K562 (cell line): ENCODE results near the gene ACTN3. TPM values are rescaled to one million over a fixed set of nuclear protein-coding genes. Genes with fewer than 3 reads are reported as not detected.
A peak's percentile ranks its signal among the peaks of the same experiment; 100 is the strongest.

ENCODE experiments used
- CBX3 ChIP-seq, 2 experiments: IDR thresholded peaks; 1 replicate in 1 of 2; 2 replicates in 1 of 2; pipeline ENCODE4 v1.6.1; 2012; ENCODE audit warnings: inconsistent platforms in 2 of 2, low read length in 2 of 2, borderline replicate concordance in 1 of 2, control low read depth in 1 of 2
- E2F1 ChIP-seq: sonication (generic); formaldehyde crosslinking; IDR thresholded peaks from 2 replicates; pipeline ENCODE4 v1.8.1; 2023; ENCODE audit warnings: mild to moderate bottlenecking, missing genetic modification reagents, moderate library complexity
- FOXJ3 ChIP-seq: sonication (generic); formaldehyde crosslinking; IDR thresholded peaks from 2 replicates; pipeline ENCODE4 v1.4.0; 2020; ENCODE audit warnings: mild to moderate bottlenecking, missing genetic modification reagents
- NFATC3 ChIP-seq: fragments of 450-650 bp; IDR thresholded peaks from 2 replicates; pipeline ENCODE4 v1.6.1; 2017; ENCODE audit warnings: mild to moderate bottlenecking
- PKNOX1 ChIP-seq: fragments of 450-650 bp; IDR thresholded peaks from 2 replicates; pipeline ENCODE4 v1.6.1; 2016
- SIN3B ChIP-seq: fragments of 450-650 bp; IDR thresholded peaks from 2 replicates; pipeline ENCODE4 v1.6.1; 2017; ENCODE audit warnings: low read depth, mild to moderate bottlenecking, moderate library complexity
- SMC3 ChIP-seq: conservative IDR thresholded peaks from 2 replicates; pipeline ENCODE4 v1.6.1; 2011; ENCODE audit warnings: low read depth, low read length, improper control_type of control experiment; ENCODE audit not compliant: insufficient read depth
- STAG1 ChIP-seq: sonication (generic); formaldehyde crosslinking; IDR thresholded peaks from 2 replicates; pipeline ENCODE4 v1.5.0; 2020; ENCODE audit warnings: missing genetic modification reagents, borderline replicate concordance
- TGIF2 ChIP-seq: sonication (generic); formaldehyde crosslinking; IDR thresholded peaks from 2 replicates; pipeline ENCODE4 v1.8.1; 2022; ENCODE audit warnings: mild to moderate bottlenecking, missing genetic modification reagents, moderate library complexity
- ZBTB7A ChIP-seq: IDR thresholded peaks from 2 replicates; pipeline ENCODE4 v1.6.1; 2011; ENCODE audit warnings: low read depth, mild to moderate bottlenecking, low read length, moderate library complexity, borderline replicate concordance; ENCODE audit not compliant: control insufficient read depth
- polyA plus RNA-seq, 8 experiments: library from polyadenylated mRNA; depleted of rRNA in 4 of 8; stranded (reverse) in 5 of 8; unstranded in 3 of 8; fragments of >200 nt; fragmentation: Nextera tagmentation in 2 of 8; fragmentation: Illumina TruSeq in 1 of 8; extraction: Ambion mirVana in 2 of 8; extraction: Trizol in 1 of 8; gene quantifications; 2 replicates each; pipeline versions ENCODE4 v1.2.1 to v1.2.3, GENCODE V29; 2011 to 2014; ENCODE audit warnings: inconsistent platforms in 1 of 8, missing spikeins in 1 of 8
- total RNA-seq, 7 experiments: library from RNA; depleted of rRNA in 6 of 7; stranded (reverse); fragments of >200 nt in 6 of 7; fragmentation: Illumina TruSeq in 2 of 7; extraction: Trizol in 2 of 7; gene quantifications; 2 replicates each; pipeline versions ENCODE4 v1.2.1 to v1.2.3, GENCODE V29; 2011 to 2021; ENCODE audit warnings: low replicate concordance in 1 of 7
- TF ChIP-seq, protein P1 (sequence below): fragments of 250-450 bp; sonication (Bioruptor Pico); IDR thresholded peaks from 2 replicates; pipeline ENCODE4 v1.4.0; 2020; ENCODE audit warnings: mild to moderate bottlenecking, moderate library complexity
- TF ChIP-seq, protein P2 (sequence below): sonication (generic); formaldehyde crosslinking; IDR thresholded peaks from 2 replicates; pipeline ENCODE4 v1.8.0; 2022; ENCODE audit warnings: missing genetic modification reagents, mild to moderate bottlenecking, borderline replicate concordance
- TF ChIP-seq, protein P3 (sequence below): sonication (generic); formaldehyde crosslinking; IDR thresholded peaks from 2 replicates; pipeline ENCODE4 v1.8.1; 2023; ENCODE audit warnings: mild to moderate bottlenecking, missing genetic modification reagents
- TF ChIP-seq, protein P4 (sequence below), 3 experiments: IDR thresholded peaks in 2 of 3; conservative IDR thresholded peaks in 1 of 3; 2 replicates each; pipeline ENCODE4 v1.5.1; 2011 to 2012; ENCODE audit warnings: low read length in 3 of 3, mild to moderate bottlenecking in 3 of 3, control low read depth in 2 of 3, improper control_type of control experiment in 1 of 3, inconsistent platforms in 1 of 3, low read depth in 1 of 3, mixed read lengths in 1 of 3, moderate library complexity in 1 of 3; ENCODE audit not compliant: insufficient read depth in 2 of 3
- TF ChIP-seq, protein P5 (sequence below): IDR thresholded peaks from 2 replicates; pipeline ENCODE4 v1.6.1; 2016; ENCODE audit warnings: missing genetic modification characterization, missing compliant biosample characterization

Gene ACTN3
- total and polyA plus RNA-seq, 9 of the 15 experiments (the other 6 are each of a cell fraction or from before 2014, with no cell fraction given), result not detected

- TF ChIP-seq, protein P1, sequence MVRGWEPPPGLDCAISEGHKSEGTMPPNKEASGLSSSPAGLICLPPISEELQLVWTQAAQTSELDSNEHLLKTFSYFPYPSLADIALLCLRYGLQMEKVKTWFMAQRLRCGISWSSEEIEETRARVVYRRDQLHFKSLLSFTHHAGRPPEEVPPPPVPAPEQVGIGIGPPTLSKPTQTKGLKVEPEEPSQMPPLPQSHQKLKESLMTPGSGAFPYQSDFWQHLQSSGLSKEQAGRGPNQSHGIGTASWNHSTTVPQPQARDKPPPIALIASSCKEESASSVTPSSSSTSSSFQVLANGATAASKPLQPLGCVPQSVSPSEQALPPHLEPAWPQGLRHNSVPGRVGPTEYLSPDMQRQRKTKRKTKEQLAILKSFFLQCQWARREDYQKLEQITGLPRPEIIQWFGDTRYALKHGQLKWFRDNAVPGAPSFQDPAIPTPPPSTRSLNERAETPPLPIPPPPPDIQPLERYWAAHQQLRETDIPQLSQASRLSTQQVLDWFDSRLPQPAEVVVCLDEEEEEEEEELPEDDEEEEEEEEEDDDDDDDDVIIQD (CRISPR knock-in tag), result no peak
- TF ChIP-seq, protein P2, sequence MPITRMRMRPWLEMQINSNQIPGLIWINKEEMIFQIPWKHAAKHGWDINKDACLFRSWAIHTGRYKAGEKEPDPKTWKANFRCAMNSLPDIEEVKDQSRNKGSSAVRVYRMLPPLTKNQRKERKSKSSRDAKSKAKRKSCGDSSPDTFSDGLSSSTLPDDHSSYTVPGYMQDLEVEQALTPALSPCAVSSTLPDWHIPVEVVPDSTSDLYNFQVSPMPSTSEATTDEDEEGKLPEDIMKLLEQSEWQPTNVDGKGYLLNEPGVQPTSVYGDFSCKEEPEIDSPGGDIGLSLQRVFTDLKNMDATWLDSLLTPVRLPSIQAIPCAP (CRISPR knock-in tag), result no peak
- TF ChIP-seq TGIF2 (CRISPR knock-in tag), result no peak
- TF ChIP-seq SMC3, result peak; percentile 65
- TF ChIP-seq PKNOX1, result no peak
- TF ChIP-seq FOXJ3, result no peak
- no peak for TF ChIP-seq SIN3B
- TF ChIP-seq STAG1, result peak; percentile 26; the same call in 1 of the 2 replicates
- TF ChIP-seq, protein P3, sequence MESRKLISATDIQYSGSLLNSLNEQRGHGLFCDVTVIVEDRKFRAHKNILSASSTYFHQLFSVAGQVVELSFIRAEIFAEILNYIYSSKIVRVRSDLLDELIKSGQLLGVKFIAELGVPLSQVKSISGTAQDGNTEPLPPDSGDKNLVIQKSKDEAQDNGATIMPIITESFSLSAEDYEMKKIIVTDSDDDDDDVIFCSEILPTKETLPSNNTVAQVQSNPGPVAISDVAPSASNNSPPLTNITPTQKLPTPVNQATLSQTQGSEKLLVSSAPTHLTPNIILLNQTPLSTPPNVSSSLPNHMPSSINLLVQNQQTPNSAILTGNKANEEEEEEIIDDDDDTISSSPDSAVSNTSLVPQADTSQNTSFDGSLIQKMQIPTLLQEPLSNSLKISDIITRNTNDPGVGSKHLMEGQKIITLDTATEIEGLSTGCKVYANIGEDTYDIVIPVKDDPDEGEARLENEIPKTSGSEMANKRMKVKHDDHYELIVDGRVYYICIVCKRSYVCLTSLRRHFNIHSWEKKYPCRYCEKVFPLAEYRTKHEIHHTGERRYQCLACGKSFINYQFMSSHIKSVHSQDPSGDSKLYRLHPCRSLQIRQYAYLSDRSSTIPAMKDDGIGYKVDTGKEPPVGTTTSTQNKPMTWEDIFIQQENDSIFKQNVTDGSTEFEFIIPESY, result 0 out of 2 replicates have a peak, but pooled peaks have one; percentile 23
- TF ChIP-seq, protein P4, sequence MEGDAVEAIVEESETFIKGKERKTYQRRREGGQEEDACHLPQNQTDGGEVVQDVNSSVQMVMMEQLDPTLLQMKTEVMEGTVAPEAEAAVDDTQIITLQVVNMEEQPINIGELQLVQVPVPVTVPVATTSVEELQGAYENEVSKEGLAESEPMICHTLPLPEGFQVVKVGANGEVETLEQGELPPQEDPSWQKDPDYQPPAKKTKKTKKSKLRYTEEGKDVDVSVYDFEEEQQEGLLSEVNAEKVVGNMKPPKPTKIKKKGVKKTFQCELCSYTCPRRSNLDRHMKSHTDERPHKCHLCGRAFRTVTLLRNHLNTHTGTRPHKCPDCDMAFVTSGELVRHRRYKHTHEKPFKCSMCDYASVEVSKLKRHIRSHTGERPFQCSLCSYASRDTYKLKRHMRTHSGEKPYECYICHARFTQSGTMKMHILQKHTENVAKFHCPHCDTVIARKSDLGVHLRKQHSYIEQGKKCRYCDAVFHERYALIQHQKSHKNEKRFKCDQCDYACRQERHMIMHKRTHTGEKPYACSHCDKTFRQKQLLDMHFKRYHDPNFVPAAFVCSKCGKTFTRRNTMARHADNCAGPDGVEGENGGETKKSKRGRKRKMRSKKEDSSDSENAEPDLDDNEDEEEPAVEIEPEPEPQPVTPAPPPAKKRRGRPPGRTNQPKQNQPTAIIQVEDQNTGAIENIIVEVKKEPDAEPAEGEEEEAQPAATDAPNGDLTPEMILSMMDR (IDR thresholded peaks at IDR 0.05 in 2 of 3, conservative IDR thresholded peaks at IDR 0.05 in 1 of 3; ENCODE audit: insufficient read depth in 2 of 3, low read depth in 1 of 3, low read length in 3 of 3), result peak; percentile 77 to 90 (median 83)
- TF ChIP-seq, protein P5, sequence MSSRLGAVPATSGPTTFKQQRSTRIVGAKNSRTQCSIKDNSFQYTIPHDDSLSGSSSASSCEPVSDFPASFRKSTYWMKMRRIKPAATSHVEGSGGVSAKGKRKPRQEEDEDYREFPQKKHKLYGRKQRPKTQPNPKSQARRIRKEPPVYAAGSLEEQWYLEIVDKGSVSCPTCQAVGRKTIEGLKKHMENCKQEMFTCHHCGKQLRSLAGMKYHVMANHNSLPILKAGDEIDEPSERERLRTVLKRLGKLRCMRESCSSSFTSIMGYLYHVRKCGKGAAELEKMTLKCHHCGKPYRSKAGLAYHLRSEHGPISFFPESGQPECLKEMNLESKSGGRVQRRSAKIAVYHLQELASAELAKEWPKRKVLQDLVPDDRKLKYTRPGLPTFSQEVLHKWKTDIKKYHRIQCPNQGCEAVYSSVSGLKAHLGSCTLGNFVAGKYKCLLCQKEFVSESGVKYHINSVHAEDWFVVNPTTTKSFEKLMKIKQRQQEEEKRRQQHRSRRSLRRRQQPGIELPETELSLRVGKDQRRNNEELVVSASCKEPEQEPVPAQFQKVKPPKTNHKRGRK (tag), result no peak
- TF ChIP-seq ZBTB7A, result peak; percentile 85
- no peak for TF ChIP-seq NFATC3
- TF ChIP-seq E2F1 (CRISPR knock-in tag), result no peak
- no peak for TF ChIP-seq CBX3 (IDR thresholded peaks at IDR 0.05; ENCODE audit: borderline replicate concordance in 1 of 2, low read length in 2 of 2)
These were observed 32.4 kb downstream of the ACTN3 start (continued) for GRCh38 chr11:66579017-66579606.
